Natural killer cell treated with Interleukin-12 subunit alpha and Interleukin-12 subunit beta and Interleukin-15 and Interleukin-18, amount 100 ng/mL, for 72 hours (primary cell): ENCODE results near the gene SPIN4. TPM values are rescaled to one million over a fixed set of nuclear protein-coding genes. Genes with fewer than 3 reads are reported as not detected.
"Not testable (repeated sequence)": the region's sequence is repeated elsewhere in the genome, so short reads cannot be mapped to it uniquely, and the experiment has no call there.

Experiments
- ATAC-seq, 2 donors: fragments of 150-1000 bp; cut with Tn5 transposase in 1 of 2; sonication (Bioruptor Pico), chemical (Tn5 transposase) in 1 of 2; 2 replicates each; pipeline ENCODE4 v1.10.0; 2021
- DNase-seq: peaks from one replicate; pipeline ENCODE4 v3.0.0; 2022; ENCODE audit warnings: low spot score
- H3K27ac Mint-ChIP-seq, 2 donors: 1 replicate in 1 of 2; 2 replicates in 1 of 2; pipeline ENCODE4 v1.8.0; 2022; ENCODE audit warnings: mixed read lengths in 2 of 2, mild to moderate bottlenecking in 1 of 2, moderate library complexity in 1 of 2
- H3K27me3 Mint-ChIP-seq, 2 donors: 1 replicate in 1 of 2; 2 replicates in 1 of 2; pipeline ENCODE4 v1.8.0; 2022; ENCODE audit warnings: mixed read lengths in 2 of 2
- H3K36me3 Mint-ChIP-seq: one replicate; pipeline ENCODE4 v1.8.0; 2022; ENCODE audit warnings: mixed read lengths
- H3K4me1 Mint-ChIP-seq, 2 donors: 1 replicate in 1 of 2; 2 replicates in 1 of 2; pipeline ENCODE4 v1.8.0; 2022; ENCODE audit warnings: low read depth in 2 of 2, mixed read lengths in 2 of 2, mild to moderate bottlenecking in 1 of 2
- H3K4me3 Mint-ChIP-seq: one replicate; pipeline ENCODE4 v1.8.0; 2022; ENCODE audit warnings: mixed read lengths
- H3K9me3 Mint-ChIP-seq: 2 replicates; pipeline ENCODE4 v1.8.0; 2022; ENCODE audit warnings: mixed read lengths
- total RNA-seq, 2 donors: library from RNA; stranded (reverse); gene quantifications; one replicate each; pipeline ENCODE4 v1.2.3, GENCODE V29; 2022

SPIN4 gene
- total RNA-seq: 1 to 10 TPM; 5.5 to 6.1 TPM

- peaks cover 13 to 16% of the 10 kb centered on the region in 2 donors for H3K4me1 Mint-ChIP-seq
- peaks cover 0 to 3% of the 10 kb centered on the region in 2 donors for H3K27me3 Mint-ChIP-seq
- H3K27ac Mint-ChIP-seq: peak within 1 kb of the TSS; percentile 63 to 70
- ATAC-seq: peak; percentile 98
- peak; percentile 87 for DNase-seq
- no peaks in the 10 kb centered on the region for H3K9me3 Mint-ChIP-seq
- H3K36me3 Mint-ChIP-seq: no peaks in the 10 kb centered on the region
- H3K4me3 Mint-ChIP-seq: peak within 1 kb of the TSS; percentile 86
Measured at GRCh38 chrX:63350941-63351616, at the start of gene SPIN4. Gene SPIN4, minus strand, starts transcription at chrX:63351332. Its CDS starts 513 bp downstream, at chrX:63350819.

GRCh38 chrX:63400340-63400739 is 49.2 kb upstream of the SPIN4 start:
- H3K9me3 Mint-ChIP-seq: no peaks in the 10 kb centered on the region
- H3K4me1 Mint-ChIP-seq: no peaks in the 10 kb centered on the region
- no peaks in the 10 kb centered on the region for H3K27me3 Mint-ChIP-seq
- no peak overlapping the region for H3K27ac Mint-ChIP-seq
- H3K4me3 Mint-ChIP-seq: no peak overlapping the region
- DNase-seq (no peak), ATAC-seq (no peak)
- H3K36me3 Mint-ChIP-seq: no peaks in the 10 kb centered on the region

GRCh38 chrX:63394872-63395271 is 43.7 kb upstream of the SPIN4 start:
- H3K9me3 Mint-ChIP-seq: no peaks in the 10 kb centered on the region
- DNase-seq: no peak
- H3K27ac Mint-ChIP-seq: no peak overlapping the region
- no peaks in the 10 kb centered on the region for H3K36me3 Mint-ChIP-seq
- H3K27me3 Mint-ChIP-seq: no peaks in the 10 kb centered on the region
- no peak overlapping the region for H3K4me3 Mint-ChIP-seq
- H3K4me1 Mint-ChIP-seq: no peaks in the 10 kb centered on the region
- no peak for ATAC-seq

- not testable (repeated sequence) for H3K36me3 Mint-ChIP-seq, H3K9me3 Mint-ChIP-seq, H3K4me1 Mint-ChIP-seq, DNase-seq, H3K27ac Mint-ChIP-seq, H3K4me3 Mint-ChIP-seq, ATAC-seq, H3K27me3 Mint-ChIP-seq
Measured at GRCh38 chrX:63393094-63393493, 42.0 kb upstream of the SPIN4 start.

GRCh38 chrX:63387411-63387810 is 36.3 kb upstream of the SPIN4 start:
- Mint-ChIP-seq H3K4me1 (no peaks in the 10 kb centered on the region), H3K9me3 (no peaks in the 10 kb centered on the region), H3K4me3 (no peak overlapping the region), H3K36me3 (no peaks in the 10 kb centered on the region), H3K27ac (no peak overlapping the region), H3K27me3 (peaks cover 0 to 2% of the 10 kb centered on the region in 2 donors)
- DNase-seq: no peak
- ATAC-seq: no peak

- H3K36me3 Mint-ChIP-seq, H3K9me3 Mint-ChIP-seq, H3K4me3 Mint-ChIP-seq, H3K27ac Mint-ChIP-seq, ATAC-seq, DNase-seq, H3K27me3 Mint-ChIP-seq, H3K4me1 Mint-ChIP-seq: not testable (repeated sequence)
Measured at GRCh38 chrX:63384263-63384662, 33.1 kb upstream of the SPIN4 start.

GRCh38 chrX:63373012-63373411 is 21.9 kb upstream of the SPIN4 start:
- ATAC-seq, H3K27ac Mint-ChIP-seq, H3K4me3 Mint-ChIP-seq, H3K27me3 Mint-ChIP-seq, H3K36me3 Mint-ChIP-seq, H3K4me1 Mint-ChIP-seq, H3K9me3 Mint-ChIP-seq, DNase-seq: not testable (repeated sequence)

- not testable (repeated sequence) for H3K27me3 Mint-ChIP-seq, ATAC-seq, H3K27ac Mint-ChIP-seq, H3K9me3 Mint-ChIP-seq, DNase-seq, H3K4me3 Mint-ChIP-seq, H3K4me1 Mint-ChIP-seq
- peaks cover 10% of the 10 kb centered on the region for H3K36me3 Mint-ChIP-seq
Measured at GRCh38 chrX:63367699-63368098, 16.6 kb upstream of the SPIN4 start.

GRCh38 chrX:63363788-63364187 is 12.7 kb upstream of the SPIN4 start:
- H3K9me3 Mint-ChIP-seq: no peaks in the 10 kb centered on the region
- peaks cover 10% of the 10 kb centered on the region for H3K36me3 Mint-ChIP-seq
- H3K4me1 Mint-ChIP-seq: peaks cover 0 to 3% of the 10 kb centered on the region in 2 donors
- no peak overlapping the region for H3K27ac Mint-ChIP-seq
- DNase-seq (no peak), ATAC-seq (no peak)
- H3K27me3 Mint-ChIP-seq: peaks cover 0 to 2% of the 10 kb centered on the region in 2 donors
- H3K4me3 Mint-ChIP-seq: no peak overlapping the region

GRCh38 chrX:63361494-63361893 is 10.4 kb upstream of the SPIN4 start:
- Mint-ChIP-seq H3K4me1 (no peaks in the 10 kb centered on the region), H3K4me3 (no peak overlapping the region), H3K27ac (no peak overlapping the region), H3K36me3 (peaks cover 10% of the 10 kb centered on the region), H3K27me3 (peaks cover 0 to 2% of the 10 kb centered on the region in 2 donors), H3K9me3 (no peaks in the 10 kb centered on the region)
- DNase-seq (no peak), ATAC-seq (no peak)

- no peak overlapping the region for H3K4me3 Mint-ChIP-seq
- peaks cover 7 to 9% of the 10 kb centered on the region in 2 donors for H3K4me1 Mint-ChIP-seq
- H3K36me3 Mint-ChIP-seq: no peaks in the 10 kb centered on the region
- peaks cover 0 to 5% of the 10 kb centered on the region in 2 donors for H3K27me3 Mint-ChIP-seq
- H3K27ac Mint-ChIP-seq: no peak overlapping the region
- ATAC-seq: no peak
- no peaks in the 10 kb centered on the region for H3K9me3 Mint-ChIP-seq
- DNase-seq: no peak
Measured at GRCh38 chrX:63354484-63354883, 3.4 kb upstream of the SPIN4 start.

- H3K4me1 Mint-ChIP-seq: peaks cover 13 to 16% of the 10 kb centered on the region in 2 donors
- DNase-seq: no peak
- no peaks in the 10 kb centered on the region for H3K9me3 Mint-ChIP-seq
- peaks cover 0 to 3% of the 10 kb centered on the region in 2 donors for H3K27me3 Mint-ChIP-seq
- ATAC-seq: peak; percentile 52 to 64
- peak overlapping the region; percentile 63 to 70 for H3K27ac Mint-ChIP-seq
- H3K4me3 Mint-ChIP-seq: peak overlapping the region; percentile 86
- no peaks in the 10 kb centered on the region for H3K36me3 Mint-ChIP-seq
Measured at GRCh38 chrX:63350465-63350877, 661 bp downstream of the SPIN4 start.

- H3K9me3 Mint-ChIP-seq: no peaks in the 10 kb centered on the region
- peaks cover 13 to 16% of the 10 kb centered on the region in 2 donors for H3K4me1 Mint-ChIP-seq
- peak overlapping the region; percentile 86 for H3K4me3 Mint-ChIP-seq
- DNase-seq (no peak), ATAC-seq (no peak)
- H3K27ac Mint-ChIP-seq: peak overlapping the region; percentile 26 to 63
- peaks cover 0 to 3% of the 10 kb centered on the region in 2 donors for H3K27me3 Mint-ChIP-seq
- H3K36me3 Mint-ChIP-seq: no peaks in the 10 kb centered on the region
Measured at GRCh38 chrX:63349307-63349706, 1.8 kb downstream of the SPIN4 start.

- H3K4me1 Mint-ChIP-seq: peaks cover 8 to 14% of the 10 kb centered on the region in 2 donors
- peaks cover 33% of the 10 kb centered on the region for H3K36me3 Mint-ChIP-seq
- peak; percentile 65 for DNase-seq
- no peaks in the 10 kb centered on the region for H3K9me3 Mint-ChIP-seq
- no peak overlapping the region for H3K27ac Mint-ChIP-seq
- H3K4me3 Mint-ChIP-seq: no peak overlapping the region
- H3K27me3 Mint-ChIP-seq: peaks cover 0 to 2% of the 10 kb centered on the region in 2 donors
- peak; percentile 43 to 75 for ATAC-seq
Measured at GRCh38 chrX:63330681-63331080, 20.5 kb downstream of the SPIN4 start.

GRCh38 chrX:63327788-63328187 is 23.3 kb downstream of the SPIN4 start:
- no peaks in the 10 kb centered on the region for H3K9me3 Mint-ChIP-seq
- H3K27ac Mint-ChIP-seq: no peak overlapping the region
- peaks cover 0 to 2% of the 10 kb centered on the region in 2 donors for H3K27me3 Mint-ChIP-seq
- H3K4me1 Mint-ChIP-seq: peaks cover 0 to 8% of the 10 kb centered on the region in 2 donors
- no peak for ATAC-seq
- DNase-seq: no peak
- H3K36me3 Mint-ChIP-seq: peaks cover 5% of the 10 kb centered on the region
- no peak overlapping the region for H3K4me3 Mint-ChIP-seq
